WI38 (cell line): ENCODE measurements around the gene ADCYAP1R1.

Experiments
- H3K4me3 ChIP-seq: 2 replicates; pipeline ENCODE4 v1.5.1; 2011; ENCODE audit warnings: low read depth, mild to moderate bottlenecking, control low read depth, low read length
- CTCF ChIP-seq: IDR thresholded peaks from 2 replicates; pipeline ENCODE4 v1.5.1; 2012; ENCODE audit warnings: low read depth, mild to moderate bottlenecking, control low read depth, low read length

The ADCYAP1R1 gene

DNA sequence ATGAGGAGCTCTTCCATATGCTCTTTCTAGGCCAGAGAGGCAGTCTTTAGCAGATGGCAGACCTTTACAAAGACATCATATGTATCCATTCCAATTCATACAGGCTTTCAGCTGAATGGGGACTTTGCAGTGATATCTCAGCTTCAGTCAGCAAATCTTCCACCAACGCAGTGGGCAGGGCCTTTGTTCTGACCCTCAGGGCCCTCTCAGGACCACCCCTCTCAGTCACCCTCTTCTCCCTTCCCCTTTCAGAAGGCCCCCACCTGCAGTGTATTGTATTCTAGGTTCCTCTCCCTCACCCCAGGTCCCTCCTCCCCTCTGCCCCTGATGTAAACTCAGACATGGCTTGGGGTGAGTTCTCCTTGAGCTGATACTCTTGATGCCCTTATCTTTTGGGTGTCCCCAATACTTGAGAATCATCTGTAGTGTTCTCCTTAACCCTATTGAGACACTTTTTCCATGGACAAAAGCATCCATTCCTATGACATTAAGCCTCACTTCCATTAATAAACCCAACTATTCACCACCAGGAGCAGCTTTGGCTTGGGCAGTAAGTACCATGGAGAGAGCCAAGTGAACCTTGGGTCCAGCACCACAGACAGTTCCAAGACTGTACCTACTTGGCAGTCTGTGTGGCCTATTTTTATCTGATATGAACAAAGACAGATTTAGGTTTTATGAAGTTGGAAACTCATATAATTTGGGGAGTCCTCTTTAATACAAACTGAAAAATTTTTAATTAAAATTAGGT, 62.7 kb downstream of the ADCYAP1R1 start:
- no peak for TF ChIP-seq CTCF
- no peak overlapping the region for H3K4me3 ChIP-seq

- no peak overlapping the region for H3K4me3 ChIP-seq
- no peak for TF ChIP-seq CTCF
Measured at GRCh38 chr7:31116615-31117014, 64.5 kb downstream of the ADCYAP1R1 start.

GRCh38 chr7:31119249-31119648, 67.1 kb downstream of the ADCYAP1R1 start:
- TF ChIP-seq CTCF = no peak
- H3K4me3 ChIP-seq = no peak overlapping the region

- TF ChIP-seq CTCF = no peak
- no peak overlapping the region for H3K4me3 ChIP-seq
Measured at GRCh38 chr7:31120800-31121513, 68.8 kb downstream of the ADCYAP1R1 start.

- no peak overlapping the region for H3K4me3 ChIP-seq
- TF ChIP-seq CTCF = no peak
Measured at GRCh38 chr7:31121601-31122000, 69.5 kb downstream of the ADCYAP1R1 start.

GRCh38 chr7:31122649-31123058, 70.5 kb downstream of the ADCYAP1R1 start:
- no peak overlapping the region for H3K4me3 ChIP-seq
- peak; percentile 60 for TF ChIP-seq CTCF

DNA sequence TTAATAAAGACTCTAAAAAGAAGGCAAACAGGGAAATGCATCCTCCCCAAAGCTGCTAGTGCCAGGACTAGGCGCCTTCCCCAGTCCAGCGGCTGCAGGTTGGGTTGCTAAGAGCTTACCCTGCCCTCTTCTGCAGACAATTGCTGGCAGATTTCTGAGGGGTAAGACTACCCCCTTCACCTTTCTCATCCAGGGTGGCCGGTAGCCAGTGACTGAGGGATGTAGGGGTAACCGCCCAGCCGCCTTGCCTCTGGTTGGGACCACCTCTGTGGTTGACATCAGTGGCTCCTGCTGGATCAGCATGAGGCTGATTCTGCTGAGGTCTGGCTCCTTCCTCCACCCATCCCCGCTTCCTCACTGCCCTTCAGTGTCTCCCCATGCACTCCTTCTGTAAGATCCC, 71.2 kb downstream of the ADCYAP1R1 start:
- TF ChIP-seq CTCF = no peak
- no peak overlapping the region for H3K4me3 ChIP-seq
